Neural cell (in vitro differentiated cells): ENCODE measurements around the gene PTGR3.

Experiments used
- EZH2 ChIP-seq: fragments of 200-600, 300-800 bp; shearing (Covaris generic), sonication (generic); IDR thresholded peaks from 2 replicates; pipeline ENCODE4 v1.6.1; 2014; ENCODE audit warnings: antibody characterized with exemption, low read length, borderline replicate concordance, mild to moderate bottlenecking; ENCODE audit not compliant: insufficient read depth, poor library complexity, severe bottlenecking
- TAF1 ChIP-seq: IDR thresholded peaks from 2 replicates; pipeline ENCODE4 v1.6.1; 2012; ENCODE audit warnings: low read depth

DNA sequence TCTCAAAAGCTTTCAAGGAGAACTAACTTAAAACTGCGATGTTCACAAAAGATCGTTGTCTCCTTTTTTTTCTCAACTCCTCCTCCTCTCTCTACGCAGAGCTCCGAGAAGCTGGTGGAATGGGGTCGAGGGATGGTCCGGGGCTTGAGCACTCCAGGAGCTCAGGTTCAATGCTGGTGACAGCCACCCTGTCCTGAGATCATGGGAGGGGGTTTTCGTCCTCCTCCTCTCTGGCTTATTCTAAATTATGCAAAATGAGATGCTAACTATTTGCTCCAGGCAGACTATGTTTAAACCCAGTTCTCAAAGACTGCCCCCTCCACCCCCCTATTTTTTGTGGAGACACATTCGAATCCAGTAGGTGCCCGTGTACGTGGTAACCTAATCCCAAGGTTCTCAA is 13.5 kb upstream of the PTGR3 start:
- TF ChIP-seq TAF1 (no peak), EZH2 (no peak)
